Raji (cell line): ENCODE measurements around the gene RPL7A.

Experiments
- POLR2A ChIP-seq: IDR thresholded peaks from 2 replicates; pipeline ENCODE4 v1.6.1; 2011; ENCODE audit warnings: low read depth, low read length, control low read depth; ENCODE audit not compliant: insufficient read depth

RPL7A gene

GRCh38 chr9:133347985-133348717 is at the start of gene RPL7A, which contains the start of gene MED22:
Gene RPL7A (plus strand): TSS chr9:133348218. CDS start chr9:133348244, 26 bp downstream.
Gene MED22 (minus strand): TSS chr9:133348131. CDS start chr9:133346662, 1,469 bp downstream.
- TF ChIP-seq POLR2A, result peak; percentile 98

GRCh38 chr9:133301253-133302230 is 46.5 kb upstream of the RPL7A start:
- no peak for TF ChIP-seq POLR2A

GRCh38 chr9:133303266-133304157 is 44.5 kb upstream of the RPL7A start:
- TF ChIP-seq POLR2A, result no peak

GRCh38 chr9:133304158-133304470 is 43.9 kb upstream of the RPL7A start:
- TF ChIP-seq POLR2A, result no peak

DNA sequence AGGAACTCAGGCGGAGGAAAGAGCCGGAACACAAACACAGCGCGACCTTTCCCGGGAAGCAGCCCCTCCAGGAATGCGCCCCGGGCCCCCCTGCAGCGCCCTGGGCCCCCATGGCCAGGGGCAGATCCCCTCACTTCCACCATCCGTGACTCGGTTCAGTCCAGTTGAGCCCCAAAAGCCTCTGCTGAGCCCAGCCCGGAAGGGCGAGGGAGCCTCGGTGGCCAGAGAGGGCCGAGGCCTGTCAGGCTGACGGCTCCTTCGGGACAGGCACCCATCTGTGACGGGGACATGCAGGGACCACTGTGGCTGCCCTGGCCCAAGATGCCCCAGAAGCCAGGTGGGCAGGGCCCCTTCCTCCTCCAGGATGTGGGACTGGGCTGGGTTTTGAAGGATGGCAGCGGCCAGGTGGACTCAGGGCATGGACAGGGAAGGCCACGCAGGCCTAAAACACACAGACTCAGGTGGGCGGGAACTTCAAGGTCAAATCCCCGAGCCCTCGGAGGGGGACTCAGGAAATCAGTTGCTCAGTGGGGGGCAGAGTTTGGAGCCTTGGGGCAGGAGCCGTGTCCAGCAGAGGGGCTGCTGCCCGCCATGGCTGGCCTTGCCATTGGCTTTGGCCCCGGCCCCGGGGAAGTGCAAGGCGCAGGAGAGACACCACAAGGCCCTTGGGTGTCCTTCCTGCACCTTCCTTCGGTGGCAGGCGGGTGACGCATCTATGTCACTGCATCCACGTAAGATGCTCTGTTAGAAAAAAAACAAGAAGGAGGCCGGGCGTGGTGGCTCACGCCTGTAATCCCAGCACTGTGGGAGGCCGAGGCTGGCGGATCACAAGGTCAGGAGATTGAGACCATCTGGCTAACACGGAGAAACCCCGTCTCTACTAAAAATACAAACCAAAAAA is 43.3 kb upstream of the RPL7A start:
- TF ChIP-seq POLR2A, result no peak

DNA sequence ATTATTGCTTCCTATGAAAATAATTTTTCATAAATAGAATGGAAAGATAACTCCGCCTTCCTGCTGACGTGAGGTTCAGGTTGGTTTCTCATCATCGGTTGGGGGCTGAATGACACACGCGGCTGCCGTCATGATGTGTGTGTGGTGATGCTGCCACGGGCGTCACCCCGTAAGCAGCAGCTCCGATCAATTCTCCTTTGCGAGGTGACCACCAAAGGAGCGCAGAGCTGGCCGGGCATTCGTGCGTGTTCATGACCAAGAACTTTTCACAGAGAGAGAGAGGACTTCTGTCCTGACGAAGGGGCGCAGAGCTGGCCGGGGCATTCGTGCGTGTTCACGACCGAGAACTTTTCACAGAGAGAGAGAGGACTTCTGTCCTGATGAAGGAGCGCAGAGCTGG is 42.3 kb upstream of the RPL7A start:
- no peak for TF ChIP-seq POLR2A

DNA sequence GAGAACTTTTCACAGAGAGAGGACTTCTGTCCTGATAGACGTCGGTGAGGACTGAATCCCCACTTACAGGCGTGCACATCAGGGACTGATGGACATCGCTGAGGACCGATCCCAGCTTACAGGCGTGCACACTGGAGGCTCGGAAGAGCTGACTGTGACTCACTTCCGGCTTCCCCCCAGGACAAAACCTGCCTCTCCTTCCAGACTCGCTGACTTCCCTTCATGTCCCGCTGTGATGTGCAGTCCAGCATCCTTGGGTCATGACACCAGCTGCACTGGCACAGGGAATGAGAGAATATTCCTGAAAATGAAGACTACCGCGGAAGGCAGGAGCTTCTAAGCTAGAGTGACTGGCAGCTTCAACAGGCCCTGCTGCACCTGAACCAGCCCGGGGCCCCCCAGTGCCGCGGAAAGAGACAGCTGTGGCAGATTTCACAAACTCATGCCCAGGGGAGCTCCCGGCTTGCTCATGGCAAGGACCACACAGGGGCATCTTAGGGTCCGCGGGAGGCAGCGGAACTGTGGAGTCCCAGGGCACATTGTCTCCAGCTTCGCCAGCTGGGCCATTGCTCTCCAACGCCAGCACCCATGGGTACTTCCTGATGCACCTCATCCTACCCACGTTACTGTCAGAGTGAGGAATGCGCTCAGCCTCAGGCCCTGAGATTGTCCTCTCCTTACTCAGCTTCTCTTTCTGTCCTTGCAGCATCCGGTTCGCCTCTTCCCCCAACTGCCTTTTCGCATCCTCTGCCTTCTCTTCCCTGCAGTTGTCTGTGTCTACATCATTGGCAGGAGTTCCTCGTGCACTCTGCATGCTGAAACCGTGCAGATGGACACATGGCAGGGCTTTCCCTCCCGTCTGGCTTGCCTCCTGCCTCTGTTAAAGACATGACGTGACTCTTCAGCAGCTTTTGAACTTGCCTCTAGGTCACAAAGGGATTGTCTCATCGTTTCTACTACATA is 41.5 kb upstream of the RPL7A start:
- TF ChIP-seq POLR2A, result no peak

DNA sequence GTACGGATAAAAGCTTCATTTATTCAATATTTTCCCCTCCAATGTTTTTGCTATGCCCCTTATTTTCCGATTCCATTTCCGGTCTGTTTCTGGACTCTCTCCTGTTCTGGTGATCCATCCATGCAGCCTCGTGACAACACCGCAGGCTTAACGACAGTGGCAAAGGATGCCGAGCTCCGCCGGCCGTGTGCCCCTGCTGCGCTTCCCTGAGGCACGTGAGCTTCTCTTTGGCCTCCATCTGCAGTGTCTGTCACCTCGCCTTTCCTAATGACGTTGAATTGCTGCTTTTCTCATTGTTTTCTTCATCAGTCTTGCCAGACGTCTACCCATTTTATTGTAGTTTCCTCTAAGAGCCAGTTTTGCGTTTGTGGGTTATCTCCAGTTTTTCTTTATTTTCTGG is 40.7 kb upstream of the RPL7A start:
- no peak for TF ChIP-seq POLR2A

- no peak for TF ChIP-seq POLR2A
These were observed 38.4 kb upstream of the RPL7A start for GRCh38 chr9:133309608-133310007.

DNA sequence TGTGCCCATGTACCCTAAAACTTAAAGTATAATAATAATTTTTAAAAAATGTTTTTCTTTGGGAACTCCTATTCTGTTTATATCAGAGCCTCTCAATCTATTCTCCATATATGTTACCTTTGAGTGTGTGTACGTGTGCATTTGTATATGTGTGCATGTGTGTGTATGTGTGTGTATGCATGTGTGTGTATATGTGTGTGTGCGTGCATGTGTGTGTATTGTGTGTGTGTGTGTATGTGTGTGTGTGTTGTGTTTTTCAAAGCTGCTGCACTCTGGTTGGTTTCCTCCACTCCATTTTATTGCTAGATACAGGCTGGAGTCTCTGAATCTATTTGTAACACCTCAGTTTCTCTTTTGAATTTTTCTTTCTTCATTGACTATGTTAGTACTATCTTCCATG is 32.0 kb upstream of the RPL7A start:
- TF ChIP-seq POLR2A, result no peak

DNA sequence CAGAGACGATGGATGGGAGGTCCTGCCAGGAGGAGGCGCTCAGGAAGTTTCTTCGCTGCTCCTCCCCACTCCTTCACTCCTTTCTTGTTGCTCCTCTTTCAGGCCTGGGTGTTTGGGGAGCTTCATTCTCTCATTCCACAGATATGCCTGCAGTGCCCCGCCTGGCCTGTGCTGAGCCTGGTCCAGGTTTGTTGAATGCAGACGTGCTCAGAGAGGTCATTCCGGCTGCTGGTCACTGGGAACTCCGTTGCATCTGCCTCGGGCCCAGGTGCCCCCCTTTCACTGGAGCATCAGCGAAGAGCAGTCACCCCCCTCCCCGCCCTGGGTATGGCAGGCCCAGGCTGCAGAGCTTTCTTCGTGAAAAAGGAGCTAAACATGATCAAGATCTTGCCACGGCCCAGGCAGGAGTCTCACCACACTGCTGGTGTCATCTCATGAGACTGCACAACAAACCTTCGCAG is 27.6 kb upstream of the RPL7A start:
- TF ChIP-seq POLR2A, result no peak

GRCh38 chr9:133321411-133321935 is 26.5 kb upstream of the RPL7A start:
- no peak for TF ChIP-seq POLR2A

DNA sequence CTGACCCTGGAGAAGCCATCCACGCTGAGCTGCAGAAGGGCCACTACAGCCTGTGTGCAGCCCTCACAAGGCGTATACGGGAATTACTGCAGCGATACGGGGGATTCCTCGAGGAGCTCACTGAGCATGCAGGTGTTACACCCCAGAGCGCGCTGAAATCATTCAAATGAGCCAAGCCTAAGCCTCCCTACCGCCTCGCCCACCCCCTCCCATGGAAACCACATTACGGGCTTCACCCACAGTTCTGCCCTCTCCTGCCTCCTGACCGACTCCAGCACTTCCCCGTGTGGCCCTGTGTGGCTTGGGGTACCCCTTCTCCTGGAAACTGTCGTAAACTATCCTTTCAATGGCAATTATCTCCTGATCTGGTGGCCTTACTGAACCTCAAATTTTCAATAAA is 25.3 kb upstream of the RPL7A start:
- no peak for TF ChIP-seq POLR2A
